Measurements from ENCODE around the gene USP13.

The USP13 gene

DNA sequence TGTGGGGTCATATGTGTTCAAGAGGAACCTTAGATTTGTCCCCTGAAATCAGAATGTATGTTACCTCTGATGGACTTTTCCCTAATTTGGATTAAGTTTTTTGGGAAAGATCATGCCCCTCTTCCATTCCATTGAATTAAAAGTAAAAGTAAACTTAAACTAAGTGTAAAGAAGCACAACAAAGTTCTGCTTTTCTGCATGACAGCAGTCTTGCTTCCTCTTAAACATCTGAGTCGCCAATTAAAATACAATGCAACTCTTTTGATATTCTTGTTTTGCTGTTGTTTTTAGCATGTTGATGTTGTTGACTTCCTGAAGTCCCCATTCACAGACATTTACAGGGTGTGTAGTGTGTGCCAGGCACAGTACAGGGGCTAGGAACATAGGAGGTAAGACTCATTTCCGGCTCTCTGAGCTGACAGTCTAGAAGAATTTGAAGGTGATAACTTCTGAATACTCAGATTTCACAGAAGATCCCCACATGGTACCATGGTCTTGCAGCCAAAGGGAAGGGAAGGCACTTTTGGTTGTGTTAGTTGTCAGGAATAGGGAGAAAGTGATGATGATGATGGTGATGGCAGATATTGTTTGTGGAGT, 45.0 kb downstream of the USP13 start:
- DNase-seq (ENCODE audit: low read depth in 3 of 3) = no peak

DNA sequence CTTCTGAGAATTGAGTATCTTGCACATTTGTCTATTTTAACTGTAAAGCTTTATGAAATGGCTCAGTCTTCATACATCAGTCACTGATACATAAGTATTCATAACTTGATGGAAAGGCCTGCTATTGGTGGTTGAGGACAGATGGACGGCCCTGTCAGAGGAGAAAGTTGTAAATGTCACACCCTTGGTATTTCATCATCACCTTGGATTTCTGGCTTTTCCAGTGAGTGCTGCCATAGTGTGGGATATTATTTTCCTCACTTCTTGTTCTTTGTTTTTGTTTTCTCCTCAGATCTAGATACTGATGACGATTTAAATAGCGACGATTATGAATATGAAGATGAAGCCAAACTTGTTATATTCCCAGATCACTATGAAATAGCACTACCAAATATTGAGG, 47.9 kb downstream of the USP13 start:
- DNase-seq (ENCODE audit: low read depth in 3 of 3) = no peak

DNA sequence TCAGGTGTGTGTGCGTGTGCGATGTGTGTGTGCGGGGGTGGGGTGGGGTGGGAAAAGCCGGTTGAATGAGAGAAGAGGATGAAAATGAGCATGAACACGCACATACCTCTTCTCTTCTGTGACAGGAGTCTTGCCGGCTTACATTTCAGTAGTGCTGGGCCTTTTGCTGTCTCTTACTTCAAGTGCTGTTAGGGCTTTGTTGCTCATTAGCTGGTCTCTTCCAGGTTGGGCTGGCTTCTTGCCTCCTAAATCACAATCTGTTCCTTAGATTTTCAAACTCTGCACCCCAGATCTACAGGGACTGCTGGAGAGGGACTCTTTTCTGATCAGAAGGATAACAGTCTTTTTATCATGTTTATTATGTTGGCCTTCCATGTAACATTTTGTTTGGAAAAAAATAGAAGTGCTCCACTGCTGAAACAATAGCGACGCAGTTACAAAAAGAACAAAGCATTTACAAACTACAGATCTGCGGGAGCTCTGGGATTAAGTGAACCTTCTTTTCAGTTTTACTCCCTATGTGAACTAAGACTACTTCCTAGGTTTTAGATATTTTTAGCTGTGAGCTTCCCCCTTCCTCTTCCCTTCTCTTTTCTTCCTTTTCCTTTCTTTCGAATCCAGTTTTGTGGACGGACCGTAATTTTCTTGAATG, 48.5 kb downstream of the USP13 start:
- DNase-seq (ENCODE audit: low read depth in 3 of 3) = no peak

DNA sequence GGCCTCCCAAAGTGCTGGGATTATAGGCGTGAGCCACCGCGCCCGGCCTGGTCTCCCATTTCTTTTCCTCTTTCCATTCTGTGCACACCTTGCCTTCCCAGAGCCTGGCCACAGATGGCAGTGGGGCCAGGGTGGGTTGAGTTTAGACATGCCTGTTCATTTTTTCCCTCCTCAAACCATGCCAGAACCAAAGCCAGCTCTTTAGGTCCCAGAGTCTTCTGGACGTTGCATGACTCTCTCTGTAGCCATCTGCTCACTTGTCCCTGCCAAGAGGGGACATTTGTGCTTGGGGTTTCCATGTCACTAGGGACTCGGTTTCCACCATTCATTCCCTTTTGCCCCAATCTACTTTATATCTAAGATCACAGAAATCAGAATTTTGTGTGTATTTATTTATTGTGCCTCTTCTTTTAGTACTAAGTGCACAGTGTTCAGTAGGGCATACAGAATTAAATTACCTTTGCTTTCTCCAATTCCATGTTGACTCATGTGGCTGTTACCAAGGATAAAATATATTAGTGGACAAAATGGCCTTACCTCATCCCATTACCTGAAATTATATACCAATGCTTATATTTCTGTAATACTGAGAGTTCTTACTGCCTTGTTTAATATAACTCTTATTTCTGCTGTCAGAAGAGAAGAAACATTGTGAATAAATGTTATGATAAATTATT, 49.6 kb downstream of the USP13 start:
- DNase-seq (ENCODE audit: low read depth in 3 of 3) = no peak

DNA sequence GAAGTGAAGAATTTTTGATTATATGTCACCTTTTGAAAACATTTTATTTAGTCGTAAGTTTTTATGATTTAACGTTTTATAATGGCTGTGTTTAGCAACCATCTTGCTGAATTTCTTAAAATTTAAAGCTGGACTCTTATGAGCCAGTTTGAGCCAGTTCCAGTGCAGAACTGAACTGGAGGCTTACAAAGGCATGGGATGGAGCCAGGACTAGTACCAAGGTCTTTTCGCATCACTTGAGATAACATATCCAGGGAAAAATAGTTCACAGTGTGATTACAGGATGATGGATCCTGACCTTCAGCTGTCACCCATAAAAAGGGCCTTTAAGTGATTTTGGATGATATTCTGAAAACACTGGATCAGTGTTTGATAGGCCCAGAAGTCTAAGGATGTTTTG, 51.0 kb downstream of the USP13 start:
- DNase-seq (ENCODE audit: low read depth in 3 of 3) = no peak

DNA sequence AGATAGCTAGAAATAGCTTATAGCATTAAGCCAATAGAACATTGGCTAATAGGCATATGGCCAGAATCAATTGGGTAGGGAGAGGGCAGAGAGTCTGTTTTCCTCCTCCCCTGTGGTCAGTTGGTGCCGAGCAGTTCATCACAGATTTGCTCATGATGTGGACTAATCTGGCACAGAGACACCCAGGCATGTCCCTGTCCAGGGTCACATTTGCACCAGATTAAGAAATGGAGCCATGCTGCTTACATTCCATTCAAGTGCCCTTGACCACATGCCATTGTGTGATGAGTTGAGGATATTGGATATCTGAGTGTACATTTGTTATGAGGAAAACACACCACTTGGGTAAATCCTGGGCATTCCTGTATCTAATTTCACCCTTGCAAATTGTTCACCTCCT, 53.4 kb downstream of the USP13 start:
- DNase-seq (ENCODE audit: low read depth in 3 of 3) = no peak

DNA sequence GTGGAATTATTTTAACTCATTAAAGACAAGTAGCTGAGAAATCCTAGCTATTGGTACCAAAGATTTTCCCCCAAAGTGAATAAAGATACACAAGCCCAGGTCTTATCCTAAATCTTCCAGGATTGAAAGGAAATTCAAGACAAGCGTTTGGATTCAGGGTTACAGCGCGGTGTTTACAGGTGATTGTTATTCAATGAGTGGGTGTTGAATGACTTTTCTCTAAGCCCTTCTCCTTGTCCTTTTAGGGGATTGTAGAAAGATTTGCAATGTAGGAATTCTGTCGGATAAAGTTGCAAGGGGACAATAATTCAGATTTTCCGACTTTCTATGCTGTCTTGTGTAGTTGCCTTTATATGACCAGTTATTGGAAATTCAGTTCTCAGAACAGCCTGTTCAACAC, 57.2 kb downstream of the USP13 start:
- DNase-seq (ENCODE audit: low read depth in 3 of 3) = no peak

DNA sequence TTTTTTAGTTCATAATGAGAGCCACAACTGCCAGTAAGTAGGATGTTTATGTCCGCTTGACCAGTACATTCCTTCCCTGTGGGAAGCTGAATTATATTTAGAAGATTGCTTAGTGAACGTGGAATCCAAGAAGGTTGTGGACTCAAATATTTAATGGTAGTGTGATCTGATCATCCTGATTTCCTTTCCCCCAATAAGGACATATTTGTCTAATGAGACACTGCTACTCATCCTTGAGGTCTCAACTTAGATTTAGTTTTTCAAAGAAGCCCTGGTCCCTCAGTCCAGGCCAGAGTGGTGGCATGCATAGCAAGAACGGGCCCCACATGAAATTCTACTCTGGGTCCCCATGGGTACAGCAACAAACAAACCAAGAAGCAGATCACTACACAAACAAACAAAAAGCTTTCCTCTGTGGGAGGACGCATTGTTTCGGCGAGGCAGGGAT, 60.8 kb downstream of the USP13 start:
- DNase-seq (ENCODE audit: low read depth in 3 of 3) = no peak

DNA sequence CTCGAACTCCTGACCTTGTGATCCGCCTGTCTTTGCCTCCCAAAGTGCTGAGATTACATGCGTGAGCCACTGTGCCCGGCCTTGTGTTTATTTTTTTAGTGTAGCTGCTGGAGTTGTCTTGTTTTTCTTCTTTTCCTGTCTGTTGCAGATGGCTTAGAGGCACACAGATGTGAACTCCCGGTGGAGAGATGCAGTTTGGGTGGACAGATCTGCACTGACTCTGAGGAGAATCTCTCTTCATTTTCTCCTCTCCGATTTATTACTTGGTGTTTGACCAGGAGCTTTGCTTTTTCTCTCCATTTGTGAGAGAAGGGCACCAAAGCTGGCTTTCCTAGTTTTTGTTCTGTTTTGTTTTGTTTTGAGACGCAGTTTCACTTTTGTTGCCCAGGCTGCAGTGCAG, 62.7 kb downstream of the USP13 start:
- DNase-seq (ENCODE audit: low read depth in 3 of 3) = no peak

DNA sequence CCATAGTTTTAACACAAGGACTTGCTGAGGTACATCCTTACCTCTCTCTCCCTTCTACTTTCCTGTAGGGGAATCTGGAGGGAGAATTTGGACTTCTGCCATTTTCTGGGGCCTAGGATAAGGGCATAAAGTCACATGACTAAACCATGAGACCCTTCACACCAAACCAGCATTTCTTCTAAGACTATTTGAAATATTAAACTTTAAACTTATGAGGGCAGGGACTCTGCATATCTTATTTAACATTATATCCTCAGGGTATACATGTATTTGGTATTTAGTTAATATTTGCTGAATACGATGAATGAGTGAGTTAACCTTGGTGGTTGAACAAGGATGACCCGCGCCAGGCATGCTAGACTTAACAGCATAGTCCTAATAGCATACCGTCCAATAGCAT, 63.4 kb downstream of the USP13 start:
- DNase-seq (ENCODE audit: low read depth in 3 of 3) = no peak

DNA sequence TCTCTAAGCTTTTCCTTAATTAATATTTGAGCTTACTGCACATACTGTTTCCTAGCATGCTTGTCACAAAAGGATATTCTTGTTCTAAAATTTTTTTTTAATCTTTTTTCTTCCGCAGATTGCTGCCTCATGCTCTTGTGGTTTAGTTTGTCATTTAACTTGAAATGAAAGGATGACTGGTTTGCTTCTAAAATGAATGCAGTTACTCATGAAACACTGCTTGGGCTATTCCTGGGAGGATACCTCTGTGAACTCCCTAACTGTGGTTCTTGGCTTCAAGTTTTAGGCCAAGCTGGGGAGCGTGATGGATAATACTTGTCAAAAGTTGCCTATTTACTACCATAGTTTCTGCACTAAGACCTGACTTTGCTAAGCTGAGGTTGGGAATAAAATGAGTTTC, 64.0 kb downstream of the USP13 start:
- DNase-seq (ENCODE audit: low read depth in 3 of 3) = no peak

DNA sequence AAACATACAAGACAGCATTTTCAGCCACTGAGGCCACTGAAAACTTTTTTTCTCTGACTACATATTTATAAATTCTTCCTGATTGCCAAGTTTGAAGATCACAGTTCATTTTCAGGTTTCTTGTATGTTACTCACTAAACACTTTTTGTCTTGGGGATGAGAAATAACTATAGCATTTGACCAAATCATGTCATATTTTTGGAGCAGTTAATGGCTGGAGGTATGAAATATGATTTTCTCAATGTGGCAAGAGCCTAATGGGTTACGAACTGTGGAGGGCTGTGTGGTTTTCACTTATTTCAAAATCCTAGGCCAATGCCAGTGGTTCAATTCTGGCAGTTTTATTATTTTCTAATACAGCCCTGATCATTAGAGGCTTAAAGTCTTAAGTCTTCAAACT, 64.4 kb downstream of the USP13 start:
- DNase-seq (ENCODE audit: low read depth in 3 of 3) = no peak

DNA sequence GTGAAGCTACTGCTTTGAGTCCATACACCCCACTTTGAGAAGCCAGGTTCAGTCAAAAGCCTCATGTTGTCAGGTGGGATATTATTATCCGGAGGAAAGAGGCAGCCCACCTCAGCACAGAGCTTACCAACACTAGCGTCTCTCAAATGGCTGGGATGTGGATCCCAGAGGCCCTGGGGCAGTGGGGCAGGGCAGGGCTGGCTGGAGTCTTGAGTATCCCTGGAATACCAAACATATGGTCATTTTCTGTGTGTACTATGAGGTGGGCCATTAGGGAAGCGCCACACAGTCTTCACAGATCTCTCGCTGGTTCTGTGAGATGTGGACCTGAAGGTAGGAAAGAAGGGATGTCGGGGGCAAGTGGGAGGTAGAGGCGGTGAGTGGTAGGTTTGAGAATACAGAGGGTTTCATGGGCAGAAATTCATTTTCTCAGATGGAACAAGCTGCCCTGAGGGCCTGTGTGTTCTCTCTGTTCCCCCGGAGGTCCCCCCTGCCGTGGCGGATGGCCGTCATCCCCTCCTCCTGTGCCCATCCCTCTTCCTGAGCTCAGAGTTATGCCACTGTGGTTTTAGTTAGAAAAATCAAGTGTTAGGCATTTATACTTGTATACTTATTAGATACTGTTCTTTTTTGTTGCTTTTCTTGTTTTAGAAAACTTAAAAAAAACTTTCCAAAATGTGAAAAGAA, 66.4 kb downstream of the USP13 start:
- DNase-seq (ENCODE audit: low read depth in 3 of 3) = no peak

DNA sequence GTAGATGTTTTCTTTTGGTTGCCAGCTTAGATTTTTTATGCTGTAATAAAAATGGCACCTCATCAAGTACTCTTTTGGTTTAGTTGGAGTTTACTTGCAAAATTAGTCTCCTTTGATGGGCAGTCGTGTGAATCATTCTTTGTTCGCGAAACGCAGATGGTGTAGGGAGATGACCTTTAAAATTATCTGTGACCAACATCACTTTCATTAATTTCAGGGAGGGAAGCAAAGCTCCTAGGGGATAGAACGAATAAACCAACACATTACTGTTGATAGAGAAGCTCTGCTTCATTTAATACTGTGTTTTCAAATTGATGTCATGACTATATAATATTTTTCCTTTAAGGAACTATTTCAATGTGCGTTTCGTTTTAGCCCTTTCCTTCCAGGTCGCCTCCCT, 67.4 kb downstream of the USP13 start:
- DNase-seq (ENCODE audit: low read depth in 3 of 3) = no peak

DNA sequence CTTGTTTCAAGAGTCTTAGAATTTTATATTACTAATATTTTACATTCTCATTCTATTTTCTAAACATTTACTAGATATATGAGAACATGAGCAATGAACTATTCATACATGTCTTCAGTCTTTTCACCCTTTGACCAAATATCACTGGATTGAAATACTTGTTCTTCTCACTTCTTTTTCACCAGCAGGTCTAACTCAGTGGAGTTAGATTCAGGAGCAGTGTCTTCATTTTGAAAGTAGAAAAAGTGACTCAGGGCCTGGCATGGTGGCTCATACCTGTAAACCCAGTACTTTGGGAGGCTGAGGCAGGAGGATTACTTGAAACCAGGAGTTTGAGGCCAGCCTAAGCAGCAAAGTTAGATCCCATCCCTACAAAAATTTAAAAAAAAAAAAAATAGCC, 70.8 kb downstream of the USP13 start:
- DNase-seq (ENCODE audit: low read depth in 3 of 3) = no peak

DNA sequence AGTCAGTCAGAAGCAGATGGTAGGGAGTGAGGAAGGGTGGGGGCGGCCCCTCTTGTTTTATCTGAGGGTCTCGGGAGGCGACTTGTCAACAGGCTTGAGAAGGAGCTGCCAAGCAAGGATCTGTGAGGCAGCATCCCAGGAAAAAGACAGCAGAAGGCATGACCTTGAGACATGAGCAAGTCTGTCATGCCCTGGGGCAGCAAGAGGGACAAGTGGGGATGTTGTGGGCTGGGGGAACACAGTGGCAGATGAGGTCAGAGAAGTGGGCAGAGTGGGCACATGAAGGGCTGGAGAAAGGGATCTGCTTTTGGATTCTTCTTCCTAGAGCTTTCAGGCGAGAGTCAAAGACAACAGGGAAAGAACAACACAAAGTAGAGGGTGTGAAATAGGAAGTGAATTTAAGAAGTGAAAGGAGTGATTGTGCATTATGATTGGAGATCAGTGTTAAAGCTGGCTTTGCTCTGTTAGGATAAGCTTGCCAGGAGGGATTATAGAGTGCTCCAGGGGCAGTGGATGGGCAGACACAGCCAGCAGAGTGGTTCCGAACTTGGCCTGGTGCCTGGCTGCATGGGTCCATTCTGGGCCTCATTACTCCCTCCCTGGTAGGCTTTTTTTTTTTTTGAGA, 73.3 kb downstream of the USP13 start:
- DNase-seq (ENCODE audit: low read depth in 3 of 3) = no peak

DNA sequence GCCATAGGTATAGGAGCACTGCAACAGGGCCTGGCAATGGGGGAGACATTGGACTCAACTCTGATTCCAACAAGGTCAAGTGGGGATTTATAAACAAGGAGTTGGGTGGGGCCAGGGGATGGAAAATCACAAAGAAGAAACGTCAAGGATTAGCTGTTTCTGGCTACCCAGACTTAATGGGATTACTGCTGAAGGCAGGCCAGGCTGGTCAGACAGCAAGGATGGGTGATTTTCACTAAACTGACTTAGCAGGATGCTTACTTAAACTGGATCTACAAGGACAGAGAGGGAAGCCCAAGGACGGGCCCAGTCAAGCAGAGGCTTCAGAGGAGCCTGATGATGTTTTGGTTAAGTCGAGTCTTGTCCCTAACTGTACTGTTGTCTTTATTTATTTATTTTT, 76.2 kb downstream of the USP13 start:
- no peak for DNase-seq (ENCODE audit: low read depth in 3 of 3)

DNA sequence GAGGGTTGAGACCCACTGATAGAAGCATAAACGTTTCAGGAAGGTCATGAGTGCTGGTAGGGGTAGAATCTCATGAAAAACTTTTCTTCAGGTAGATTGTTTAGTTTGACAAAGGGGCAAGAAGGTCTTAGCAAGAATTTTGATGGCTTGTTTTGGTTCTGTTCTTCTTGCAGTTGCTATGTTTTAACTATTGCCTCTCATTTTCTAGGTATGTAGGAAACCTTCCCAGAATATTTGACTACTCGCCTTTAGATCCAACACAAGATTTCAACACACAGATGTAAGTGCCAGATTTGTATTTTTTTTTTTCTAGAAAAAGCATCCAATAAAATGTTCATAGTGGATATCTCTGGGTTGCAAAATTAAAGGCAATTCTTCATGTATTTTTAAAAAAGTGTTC, 77.1 kb downstream of the USP13 start:
- no peak for DNase-seq (ENCODE audit: low read depth in 3 of 3)

DNA sequence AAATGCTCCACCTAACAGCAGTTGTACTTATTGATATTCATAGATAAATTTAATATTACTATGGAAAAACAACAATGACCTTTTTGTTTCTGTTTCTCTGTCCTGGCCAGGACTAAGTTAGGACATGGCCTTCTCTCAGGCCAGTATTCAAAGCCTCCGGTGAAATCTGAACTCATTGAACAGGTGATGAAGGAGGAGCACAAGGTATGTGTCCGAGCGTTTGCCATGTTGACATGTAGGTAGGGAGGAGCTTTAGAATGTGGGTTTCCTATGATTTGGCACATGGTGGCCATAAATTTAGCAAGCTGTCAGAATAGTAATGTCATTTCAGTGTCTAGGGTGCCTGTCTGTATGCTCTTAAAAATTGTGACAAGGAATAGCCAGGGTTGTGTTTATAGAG, 77.7 kb downstream of the USP13 start:
- DNase-seq (ENCODE audit: low read depth in 3 of 3) = no peak

DNA sequence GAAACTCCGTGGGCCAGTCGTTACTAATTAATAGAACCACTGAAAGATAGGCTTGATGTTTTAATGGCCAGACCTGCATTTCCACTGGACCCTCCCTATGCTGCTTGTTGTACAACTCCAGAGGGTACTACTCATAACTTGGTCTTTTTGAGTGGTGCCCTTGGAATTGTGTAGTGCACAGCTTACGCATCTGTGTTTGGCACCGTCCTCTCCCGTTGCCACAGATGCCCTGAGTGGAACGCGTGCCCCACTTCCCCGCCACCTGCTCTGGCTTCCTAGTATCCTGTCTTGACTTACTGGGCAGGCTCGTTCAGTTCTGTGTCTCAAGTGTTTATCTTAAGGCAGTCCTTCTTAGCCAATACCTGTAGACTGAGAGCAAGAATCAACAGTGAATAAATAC, 78.7 kb downstream of the USP13 start:
- DNase-seq (ENCODE audit: low read depth in 3 of 3) = no peak

DNA sequence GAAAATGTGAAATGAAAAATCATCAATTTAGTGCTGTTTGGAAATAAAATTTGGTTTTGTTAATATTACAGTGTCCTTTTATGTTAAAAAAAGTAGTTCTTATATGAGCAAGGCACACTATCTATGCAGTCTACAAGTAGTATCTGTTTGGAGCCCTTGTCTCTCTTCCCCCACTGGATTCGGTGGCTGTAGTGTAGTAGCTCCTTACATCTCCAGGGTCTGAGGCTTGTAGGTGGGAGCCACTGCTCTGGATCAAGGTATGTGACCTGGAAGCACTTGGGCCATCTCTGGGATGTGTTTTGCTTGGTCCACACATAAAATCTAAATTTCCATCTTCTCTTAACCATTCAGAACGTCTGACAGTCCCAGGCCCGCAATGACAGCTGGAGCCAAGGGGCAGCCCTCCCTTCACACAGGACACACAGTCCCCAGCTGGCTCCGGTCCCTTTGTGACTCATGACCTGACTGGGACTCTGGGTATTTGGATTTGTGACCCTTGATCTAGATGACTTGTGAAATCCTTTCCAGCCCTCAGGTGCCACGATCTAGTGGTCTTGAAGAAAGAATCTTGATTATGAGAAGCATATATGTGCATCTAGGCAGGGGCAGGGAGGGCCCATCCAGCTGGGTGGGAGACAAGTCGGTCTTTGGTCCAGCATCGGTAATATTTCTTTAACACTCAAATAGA, 80.0 kb downstream of the USP13 start:
- no peak for DNase-seq (ENCODE audit: low read depth in 3 of 3)

DNA sequence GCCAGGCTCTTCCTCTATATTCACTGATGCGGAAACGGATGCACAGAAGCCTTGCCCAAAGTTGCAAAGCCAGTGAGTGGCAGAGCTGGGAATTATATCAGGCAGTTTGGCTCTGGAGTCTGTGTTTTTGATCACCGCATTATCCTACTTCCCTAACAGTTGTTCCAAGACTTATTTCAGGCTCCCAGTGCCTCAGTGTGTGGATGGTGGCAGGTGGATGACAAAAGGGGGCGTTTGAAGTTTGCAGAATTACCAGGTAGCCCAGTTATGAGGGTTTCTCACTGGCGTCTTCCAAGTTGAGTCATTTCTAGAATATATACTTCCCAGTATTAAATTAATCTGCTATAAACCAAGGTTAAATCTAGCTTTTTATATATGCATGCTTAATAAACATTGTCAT, 81.0 kb downstream of the USP13 start:
- no peak for DNase-seq (ENCODE audit: low read depth in 3 of 3)
